Measurements from ENCODE around the gene KCTD3.

KCTD3 gene

GRCh38 chr1:215590779-215591491 lies 23.8 kb downstream of the KCTD3 start:
- no peak for TF ChIP-seq CTCF (IDR thresholded peaks at IDR 0.05; ENCODE audit: control insufficient read depth, insufficient read depth, low read depth, low read length, missing control alignments)
- H3K4me3 ChIP-seq (ENCODE audit: control insufficient read depth, low read depth, low read length), result no peak overlapping the region
- no peak for DNase-seq (ENCODE audit: low read depth)

- H3K4me3 ChIP-seq (ENCODE audit: control insufficient read depth, low read depth, low read length), result no peak overlapping the region
- no peak for DNase-seq (ENCODE audit: low read depth)
- no peak for TF ChIP-seq CTCF (IDR thresholded peaks at IDR 0.05; ENCODE audit: control insufficient read depth, insufficient read depth, low read depth, low read length, missing control alignments)
Measured at GRCh38 chr1:215594640-215595039, 27.5 kb downstream of the KCTD3 start.

- no peak for TF ChIP-seq CTCF (IDR thresholded peaks at IDR 0.05; ENCODE audit: control insufficient read depth, insufficient read depth, low read depth, low read length, missing control alignments)
- DNase-seq (ENCODE audit: low read depth), result no peak
- H3K4me3 ChIP-seq (ENCODE audit: control insufficient read depth, low read depth, low read length), result no peak overlapping the region
Measured at GRCh38 chr1:215595231-215595630, 28.1 kb downstream of the KCTD3 start.

GRCh38 chr1:215597961-215598360 lies 30.9 kb downstream of the KCTD3 start:
- no peak for TF ChIP-seq CTCF (IDR thresholded peaks at IDR 0.05; ENCODE audit: control insufficient read depth, insufficient read depth, low read depth, low read length, missing control alignments)
- H3K4me3 ChIP-seq (ENCODE audit: control insufficient read depth, low read depth, low read length), result no peak overlapping the region
- no peak for DNase-seq (ENCODE audit: low read depth)

- no peak for DNase-seq (ENCODE audit: low read depth)
- H3K4me3 ChIP-seq (ENCODE audit: control insufficient read depth, low read depth, low read length), result no peak overlapping the region
- no peak for TF ChIP-seq CTCF (IDR thresholded peaks at IDR 0.05; ENCODE audit: control insufficient read depth, insufficient read depth, low read depth, low read length, missing control alignments)
Measured at GRCh38 chr1:215599418-215600074, 32.4 kb downstream of the KCTD3 start.

- no peak for DNase-seq (ENCODE audit: low read depth)
- no peak overlapping the region for H3K4me3 ChIP-seq (ENCODE audit: control insufficient read depth, low read depth, low read length)
- no peak for TF ChIP-seq CTCF (IDR thresholded peaks at IDR 0.05; ENCODE audit: control insufficient read depth, insufficient read depth, low read depth, low read length, missing control alignments)
Measured at GRCh38 chr1:215600258-215600792, 33.2 kb downstream of the KCTD3 start.
